Astrocyte of the cerebellum (primary cell): ENCODE measurements around the gene RBP3.
A peak's percentile ranks its signal among the peaks of the same experiment; 100 is the strongest.

Source experiments
- DNase-seq: peaks from one replicate; pipeline ENCODE4 v3.0.0-alpha.2; 2011; ENCODE audit warnings: low read depth
- H3K4me3 ChIP-seq: 2 replicates; pipeline ENCODE4 v1.5.1; 2011; ENCODE audit warnings: mild to moderate bottlenecking, low read depth, low read length, moderate library complexity
- CTCF ChIP-seq: IDR thresholded peaks from 2 replicates; pipeline ENCODE4 v1.5.1; 2012; ENCODE audit warnings: low read length, low read depth, moderate library complexity, mild to moderate bottlenecking; ENCODE audit errors: missing control alignments
- in situ Hi-C: cut with HindIII; loops from 2 replicates; pipeline ENCODE4 v1.10.0; 2017; ENCODE audit warnings: low sequenced_read_pairs

RBP3 gene

GRCh38 chr10:47303866-47304265, 44.3 kb upstream of the RBP3 start:
- in situ Hi-C loops = no loop called here
- no peak for DNase-seq
- H3K4me3 ChIP-seq = no peak overlapping the region
- no peak for TF ChIP-seq CTCF

GRCh38 chr10:47305566-47305965, 42.6 kb upstream of the RBP3 start:
- DNase-seq = no peak
- H3K4me3 ChIP-seq = no peak overlapping the region
- no peak for TF ChIP-seq CTCF
- in situ Hi-C loops = no loop called here

DNA sequence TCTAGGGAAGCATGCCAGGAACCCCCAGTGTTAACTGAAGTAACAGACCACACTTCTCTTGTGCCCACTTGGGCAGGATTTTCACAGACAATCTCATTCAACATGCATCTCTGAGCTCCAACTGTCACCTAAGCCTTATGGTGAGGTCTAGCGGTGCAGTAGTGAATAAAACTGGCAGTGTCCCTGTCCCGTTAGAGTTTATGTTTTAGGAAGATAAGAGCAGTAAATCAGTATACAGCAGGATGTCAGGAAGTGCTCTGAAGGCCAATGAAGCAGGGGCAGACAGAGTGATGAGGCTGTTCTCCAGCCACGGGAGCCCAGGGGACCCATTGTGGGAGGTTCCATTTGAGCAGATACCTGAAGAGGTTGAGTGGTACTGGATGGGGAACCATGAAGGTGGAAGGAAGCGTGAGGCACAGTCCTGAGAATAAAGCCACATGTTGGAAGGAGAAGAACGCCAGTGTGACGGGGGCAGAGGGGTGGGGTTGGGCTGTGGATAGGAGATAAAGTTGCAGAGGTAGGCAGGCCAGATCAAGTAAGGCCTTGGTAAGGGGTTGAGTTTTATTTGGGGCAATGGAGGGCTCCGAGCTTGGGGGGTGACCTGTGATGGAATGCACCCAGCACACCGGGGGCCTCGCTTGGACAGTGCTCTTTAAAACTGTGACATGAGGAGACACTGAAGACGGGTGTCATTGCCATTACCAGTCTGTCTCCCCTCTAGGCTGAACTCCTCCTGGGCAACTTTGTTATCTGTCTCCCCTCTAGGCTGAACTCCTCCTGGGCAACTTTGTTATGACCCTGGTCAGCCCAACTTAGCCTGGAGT, 41.6 kb upstream of the RBP3 start:
- no peak for TF ChIP-seq CTCF
- no peak for DNase-seq
- no peak overlapping the region for H3K4me3 ChIP-seq
- in situ Hi-C loops = no loop called here

- no peak overlapping the region for H3K4me3 ChIP-seq
- in situ Hi-C loops = no loop called here
- TF ChIP-seq CTCF = no peak
- DNase-seq = no peak
Measured at GRCh38 chr10:47307381-47307780, 40.8 kb upstream of the RBP3 start.

DNA sequence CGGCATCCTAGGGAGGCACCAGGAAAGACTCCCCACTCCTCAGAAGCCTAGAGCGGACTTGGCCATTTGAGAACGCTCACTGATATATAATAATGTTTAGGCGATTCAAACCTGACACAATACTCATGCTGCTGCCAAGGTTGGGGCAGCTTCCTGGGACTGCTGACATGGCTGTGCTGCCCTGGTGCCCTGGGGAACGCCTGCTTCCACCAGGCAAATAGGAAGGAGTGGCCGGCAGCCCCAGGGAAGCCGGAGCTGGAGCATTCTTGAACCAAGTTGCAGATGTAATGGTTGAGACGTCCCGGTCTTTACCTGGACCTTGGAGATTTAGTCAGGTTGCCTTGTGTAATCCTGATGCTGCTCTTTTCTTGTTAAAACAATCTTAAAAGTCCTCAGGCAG, 39.4 kb upstream of the RBP3 start:
- H3K4me3 ChIP-seq = no peak overlapping the region
- DNase-seq = no peak
- in situ Hi-C loops = no loop called here
- no peak for TF ChIP-seq CTCF

DNA sequence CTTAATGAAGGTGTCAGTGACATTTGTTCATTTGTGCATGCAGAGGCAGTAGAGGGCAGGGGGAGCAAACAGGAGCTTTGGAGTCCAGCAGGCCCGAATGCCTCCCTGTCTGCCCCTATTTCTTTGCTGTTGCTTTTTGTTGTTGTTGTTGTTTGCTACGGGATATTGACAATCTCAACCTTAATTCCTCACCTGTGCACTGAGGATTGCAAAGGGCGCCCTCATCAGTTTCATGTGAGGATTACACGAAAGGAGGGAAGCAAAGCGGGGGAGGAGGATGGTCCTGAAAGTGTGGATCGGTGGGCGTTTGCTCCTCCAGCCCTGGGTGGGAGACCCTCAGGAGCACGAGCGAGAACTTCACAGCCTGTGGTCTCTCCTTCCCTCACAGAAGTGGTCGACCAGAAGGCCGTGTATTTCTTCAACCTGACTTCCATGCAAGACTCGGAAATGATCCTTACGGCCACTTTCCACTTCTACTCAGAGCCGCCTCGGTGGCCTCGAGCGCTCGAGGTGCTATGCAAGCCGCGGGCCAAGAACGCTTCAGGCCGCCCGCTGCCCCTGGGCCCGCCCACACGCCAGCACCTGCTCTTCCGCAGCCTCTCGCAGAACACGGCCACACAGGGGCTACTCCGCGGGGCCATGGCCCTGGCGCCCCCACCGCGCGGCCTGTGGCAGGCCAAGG, 38.6 kb upstream of the RBP3 start:
- TF ChIP-seq CTCF = peak; percentile 55
- in situ Hi-C loops = no loop called here
- H3K4me3 ChIP-seq = no peak overlapping the region
- DNase-seq = no peak
